ENCODE measurements around the gene PTPRD. TPM values are rescaled to one million over a fixed set of nuclear protein-coding genes. Genes with fewer than 3 reads are reported as not detected.

PTPRD gene
- total and polyA plus RNA-seq, 9 of the 15 experiments (the other 6 are each of a cell fraction or from before 2014, with no cell fraction given): 0.11 TPM; not detected in 8

DNA sequence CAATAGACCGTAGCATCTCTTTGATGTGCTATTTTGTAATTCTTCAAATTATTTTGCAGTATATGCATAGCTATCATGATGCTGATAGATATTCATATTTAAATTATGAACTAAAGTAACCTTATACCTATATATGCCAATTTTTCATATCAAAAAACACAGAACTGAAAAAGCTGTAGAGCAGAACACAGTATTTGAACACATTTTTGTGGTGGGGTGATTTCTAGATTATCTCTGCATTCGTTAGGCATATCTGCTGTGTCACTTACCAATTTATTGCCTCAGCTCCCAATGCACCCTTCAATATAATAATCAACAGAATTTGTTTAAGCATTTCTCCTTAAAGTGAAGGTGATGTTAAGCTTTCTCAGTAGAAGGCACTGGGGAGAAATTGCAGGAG, 998.2 kb downstream of the PTPRD start:
- Histone ChIP-seq H3K4me1 (replicated peaks in 1 of 2; ENCODE audit: control insufficient read depth in 2 of 2, insufficient read depth in 2 of 2, low read length in 2 of 2) (no peaks in the 10 kb centered on the region), H3K79me2 (ENCODE audit: control insufficient read depth, insufficient read depth, low read length) (no peaks in the 10 kb centered on the region), H3K27me3 (ENCODE audit: control insufficient read depth in 2 of 2, insufficient read depth in 2 of 2, low read length in 2 of 2) (no peaks in the 10 kb centered on the region), H3K9ac (ENCODE audit: insufficient read depth in 1 of 2, low read depth in 2 of 2, low read length in 2 of 2) (no peak overlapping the region), H3K4me2 (ENCODE audit: insufficient read depth, low read length) (no peak overlapping the region), H3K4me3 (no peak overlapping the region), H3K27ac (ENCODE audit: extremely low read depth, low read depth, low read length) (no peak overlapping the region), H4K20me1 (replicated peaks; ENCODE audit: control insufficient read depth, insufficient read depth, low read length) (no peaks in the 10 kb centered on the region), H3K9me3 (replicated peaks; ENCODE audit: control insufficient read depth, insufficient read depth, low read depth, low read length) (no peaks in the 10 kb centered on the region), H3K9me1 (ENCODE audit: control insufficient read depth, insufficient read depth, low read length) (no peaks in the 10 kb centered on the region), H3K36me3 (ENCODE audit: control insufficient read depth, insufficient read depth, low read length) (no peaks in the 10 kb centered on the region), H2AFZ (ENCODE audit: low read depth, low read length) (no peak overlapping the region)
- TF ChIP-seq GMEB1 (CRISPR knock-in tag; IDR thresholded peaks at IDR 0.05): no peak
- no peak for TF ChIP-seq TEAD1 (CRISPR knock-in tag; IDR thresholded peaks at IDR 0.05)
- TF ChIP-seq TBP (optimal IDR thresholded peaks at IDR 0.05; ENCODE audit: low read depth, low read length): no peak
- no peak for TF ChIP-seq KAT8 (IDR thresholded peaks at IDR 0.05; ENCODE audit: low read depth)
- TF ChIP-seq HOXB6 (CRISPR knock-in tag; IDR thresholded peaks at IDR 0.05; ENCODE audit: borderline replicate concordance): no peak
- TF ChIP-seq, protein P1, sequence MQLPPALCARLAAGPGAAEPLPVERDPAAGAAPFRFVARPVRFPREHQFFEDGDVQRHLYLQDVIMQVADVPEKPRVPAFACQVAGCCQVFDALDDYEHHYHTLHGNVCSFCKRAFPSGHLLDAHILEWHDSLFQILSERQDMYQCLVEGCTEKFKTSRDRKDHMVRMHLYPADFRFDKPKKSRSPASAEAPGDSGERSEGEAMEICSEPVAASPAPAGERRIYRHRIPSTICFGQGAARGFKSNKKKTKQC (CRISPR knock-in tag; IDR thresholded peaks at IDR 0.05): no peak
- TF ChIP-seq, protein P2, sequence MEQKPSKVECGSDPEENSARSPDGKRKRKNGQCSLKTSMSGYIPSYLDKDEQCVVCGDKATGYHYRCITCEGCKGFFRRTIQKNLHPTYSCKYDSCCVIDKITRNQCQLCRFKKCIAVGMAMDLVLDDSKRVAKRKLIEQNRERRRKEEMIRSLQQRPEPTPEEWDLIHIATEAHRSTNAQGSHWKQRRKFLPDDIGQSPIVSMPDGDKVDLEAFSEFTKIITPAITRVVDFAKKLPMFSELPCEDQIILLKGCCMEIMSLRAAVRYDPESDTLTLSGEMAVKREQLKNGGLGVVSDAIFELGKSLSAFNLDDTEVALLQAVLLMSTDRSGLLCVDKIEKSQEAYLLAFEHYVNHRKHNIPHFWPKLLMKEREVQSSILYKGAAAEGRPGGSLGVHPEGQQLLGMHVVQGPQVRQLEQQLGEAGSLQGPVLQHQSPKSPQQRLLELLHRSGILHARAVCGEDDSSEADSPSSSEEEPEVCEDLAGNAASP (IDR thresholded peaks at IDR 0.05): no peak
- TF ChIP-seq, protein P3, sequence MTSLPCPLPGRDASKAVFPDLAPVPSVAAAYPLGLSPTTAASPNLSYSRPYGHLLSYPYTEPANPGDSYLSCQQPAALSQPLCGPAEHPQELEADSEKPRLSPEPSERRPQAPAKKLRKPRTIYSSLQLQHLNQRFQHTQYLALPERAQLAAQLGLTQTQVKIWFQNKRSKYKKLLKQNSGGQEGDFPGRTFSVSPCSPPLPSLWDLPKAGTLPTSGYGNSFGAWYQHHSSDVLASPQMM (CRISPR knock-in tag; IDR thresholded peaks at IDR 0.05): no peak
- no peak for TF ChIP-seq ZNF175 (CRISPR knock-in tag; IDR thresholded peaks at IDR 0.05; ENCODE audit: low read depth)
- TF ChIP-seq TFAM (CRISPR knock-in tag; conservative IDR thresholded peaks at IDR 0.05): no peak
- no peak for TF ChIP-seq HLTF (IDR thresholded peaks at IDR 0.05)
- TF ChIP-seq PHF8 (IDR thresholded peaks at IDR 0.05; ENCODE audit: borderline replicate concordance, low read length): no peak
- 0% methylated on average over 2 of the region's 2 CpGs for WGBS (ENCODE audit: insufficient coverage, low coverage, missing lambda C conversion rate)
- intact Hi-C loops (cut with micrococcal nuclease): no loop called here
- BruUV-seq (replicated peaks): no TSS peak
- FAIRE-seq (no peak), DNase-seq (ENCODE audit: extremely low read depth in 1 of 4, low spot score in 3 of 4) (no peak), ATAC-seq (no peak)
- ChIA-PET POLR2A (no interaction called here), CTCF (ENCODE audit: low intra/inter-chr PET ratio) (no interaction called here)
- in situ Hi-C loops (cut with MboI): no loop called here
